ENCODE data around the gene TRIM67.

DNA sequence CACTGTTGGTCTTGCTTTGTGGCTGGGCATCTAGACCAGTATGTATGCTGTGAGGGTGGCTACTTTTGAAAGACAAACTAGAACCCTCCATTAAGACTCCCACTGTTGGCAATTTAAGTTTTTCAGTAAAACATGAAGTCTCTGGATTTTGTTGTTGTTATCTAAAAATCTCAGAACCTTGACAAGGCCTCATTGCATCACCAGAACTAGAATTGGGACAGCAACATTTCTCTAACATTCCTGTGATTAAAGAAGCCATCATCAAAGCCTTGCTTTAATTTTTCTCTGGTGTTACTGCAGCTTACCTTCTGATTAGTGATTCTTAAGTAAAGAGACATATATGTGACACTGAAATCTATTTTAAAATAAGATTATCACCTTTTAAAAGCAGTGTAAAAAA is 4.5 kb downstream of the TRIM67 start:
- TF ChIP-seq, protein P1, sequence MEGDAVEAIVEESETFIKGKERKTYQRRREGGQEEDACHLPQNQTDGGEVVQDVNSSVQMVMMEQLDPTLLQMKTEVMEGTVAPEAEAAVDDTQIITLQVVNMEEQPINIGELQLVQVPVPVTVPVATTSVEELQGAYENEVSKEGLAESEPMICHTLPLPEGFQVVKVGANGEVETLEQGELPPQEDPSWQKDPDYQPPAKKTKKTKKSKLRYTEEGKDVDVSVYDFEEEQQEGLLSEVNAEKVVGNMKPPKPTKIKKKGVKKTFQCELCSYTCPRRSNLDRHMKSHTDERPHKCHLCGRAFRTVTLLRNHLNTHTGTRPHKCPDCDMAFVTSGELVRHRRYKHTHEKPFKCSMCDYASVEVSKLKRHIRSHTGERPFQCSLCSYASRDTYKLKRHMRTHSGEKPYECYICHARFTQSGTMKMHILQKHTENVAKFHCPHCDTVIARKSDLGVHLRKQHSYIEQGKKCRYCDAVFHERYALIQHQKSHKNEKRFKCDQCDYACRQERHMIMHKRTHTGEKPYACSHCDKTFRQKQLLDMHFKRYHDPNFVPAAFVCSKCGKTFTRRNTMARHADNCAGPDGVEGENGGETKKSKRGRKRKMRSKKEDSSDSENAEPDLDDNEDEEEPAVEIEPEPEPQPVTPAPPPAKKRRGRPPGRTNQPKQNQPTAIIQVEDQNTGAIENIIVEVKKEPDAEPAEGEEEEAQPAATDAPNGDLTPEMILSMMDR (IDR thresholded peaks at IDR 0.05): no peak
- TF ChIP-seq POLR2A (IDR thresholded peaks at IDR 0.05): no peak

All from uterus (tissue), 2 donors.